SHP77 (cell line): ENCODE measurements around the gene FAM151B.
"Not testable (repeated sequence)": the region's sequence is repeated elsewhere in the genome, so short reads cannot be mapped to it uniquely, and the experiment has no call there.

Experiments
- DNase-seq, 2 experiments: peaks; one replicate each; lab custom pipeline; 2025; lab: John Stamatoyannopoulos, UW

Gene FAM151B

GRCh38 chr5:80487829-80488721 lies at the start of gene FAM151B:
Gene FAM151B, plus strand, starts transcription at chr5:80488100. Its CDS starts 24 bp downstream, at chr5:80488124.
- peak; percentile 94 to 96 for DNase-seq

- DNase-seq = no peak
These were observed 49.2 kb upstream of the FAM151B start for GRCh38 chr5:80438739-80439138.

- no peak for DNase-seq
These were observed 48.7 kb upstream of the FAM151B start for GRCh38 chr5:80439213-80439612.

DNA sequence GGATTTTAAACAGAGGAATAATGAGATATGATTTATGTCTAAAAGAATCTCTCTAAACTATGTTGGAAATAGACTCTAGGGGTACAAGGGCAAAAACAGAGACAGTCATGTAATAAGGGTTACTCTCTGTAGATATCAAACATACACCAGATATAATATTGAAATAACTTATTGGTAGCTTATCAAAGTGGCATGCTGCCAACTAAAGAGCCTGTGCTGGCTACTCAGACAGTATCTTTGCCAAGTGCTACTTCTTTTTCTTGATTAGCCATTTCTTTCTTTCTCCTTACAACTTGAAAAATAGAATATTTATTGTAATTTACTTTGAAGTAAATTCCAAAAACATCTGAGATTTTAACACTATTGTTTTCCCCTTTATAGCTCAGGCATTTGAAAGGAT lies 45.2 kb upstream of the FAM151B start:
- no peak for DNase-seq

DNA sequence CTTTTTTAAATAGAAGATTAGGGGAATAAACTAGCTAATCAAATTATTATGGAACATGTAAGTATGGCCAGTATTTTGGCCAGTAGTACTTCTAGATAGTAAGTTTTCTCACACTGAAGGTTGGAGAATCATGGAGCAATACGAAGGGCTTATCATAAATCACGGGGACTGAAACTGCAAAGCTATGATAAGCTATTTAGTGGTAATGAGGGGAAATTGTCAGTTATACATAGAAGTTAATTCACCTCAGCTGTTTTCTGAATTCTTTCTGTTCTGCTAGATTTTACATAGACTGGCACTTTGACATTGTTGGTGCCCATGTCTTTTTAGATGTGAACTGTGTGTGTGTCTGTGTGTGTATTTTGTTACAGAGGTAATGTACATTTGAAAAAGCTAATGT lies 34.5 kb upstream of the FAM151B start:
- no peak for DNase-seq

- no peak for DNase-seq
These were observed 24.6 kb upstream of the FAM151B start for GRCh38 chr5:80463269-80463668.

DNA sequence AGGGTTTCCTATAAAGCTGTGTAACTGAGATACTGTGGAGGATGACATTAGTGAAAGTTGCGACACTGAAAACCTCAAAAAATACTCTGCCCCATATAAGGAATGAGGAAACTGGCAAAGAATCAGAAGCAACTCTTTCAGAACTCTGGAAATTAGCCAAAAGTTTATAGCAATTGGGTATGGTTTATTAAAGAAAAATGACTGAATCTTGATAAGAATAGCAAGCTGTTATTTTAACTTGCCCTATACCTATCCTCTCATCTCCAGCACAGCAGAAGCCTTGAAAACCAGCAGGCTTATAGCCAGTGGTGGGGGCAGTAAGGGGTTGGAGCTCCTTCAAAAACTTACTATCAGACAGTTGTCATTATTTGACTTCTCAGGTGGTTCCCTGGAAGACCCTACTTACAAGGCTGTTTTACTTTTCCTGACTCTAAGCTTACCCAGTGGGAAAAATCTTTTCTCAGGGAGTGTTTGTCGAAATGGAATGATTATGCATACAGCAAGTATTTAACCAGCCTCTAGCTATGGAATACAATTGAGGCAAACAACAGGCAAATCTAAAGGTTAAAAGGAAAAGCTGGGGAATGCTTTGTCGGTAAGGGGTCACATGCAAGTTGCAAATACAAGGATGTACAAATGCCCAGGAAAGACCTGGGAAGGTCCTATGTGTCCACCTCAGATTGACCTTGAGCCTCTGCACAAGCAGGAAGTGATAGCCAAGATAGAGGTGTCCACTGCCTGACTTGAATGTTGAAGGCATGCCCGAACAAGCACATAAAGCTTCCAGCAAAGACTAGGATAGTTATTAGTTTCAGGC lies 21.0 kb upstream of the FAM151B start:
- DNase-seq = no peak

DNA sequence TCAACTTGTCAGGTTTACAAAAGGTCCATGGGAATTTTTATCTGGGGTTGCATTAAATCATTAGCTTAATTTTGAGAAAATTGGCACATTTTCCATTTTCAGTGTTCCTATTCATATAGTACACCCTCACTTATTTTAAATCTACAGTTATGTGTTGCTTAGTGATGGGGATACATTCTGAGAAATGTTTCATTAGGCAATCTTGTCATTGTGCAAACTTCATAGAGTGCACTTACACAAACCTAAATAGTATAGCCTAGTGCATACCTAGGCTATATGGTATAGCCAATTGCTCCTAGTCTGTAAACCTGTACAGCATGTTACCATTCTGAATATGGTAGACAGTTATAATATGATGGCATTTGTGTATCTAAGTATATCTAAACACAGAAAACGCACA lies 19.8 kb upstream of the FAM151B start:
- DNase-seq = no peak

- DNase-seq = not testable (repeated sequence)
These were observed 17.3 kb upstream of the FAM151B start for GRCh38 chr5:80470631-80471030.

DNA sequence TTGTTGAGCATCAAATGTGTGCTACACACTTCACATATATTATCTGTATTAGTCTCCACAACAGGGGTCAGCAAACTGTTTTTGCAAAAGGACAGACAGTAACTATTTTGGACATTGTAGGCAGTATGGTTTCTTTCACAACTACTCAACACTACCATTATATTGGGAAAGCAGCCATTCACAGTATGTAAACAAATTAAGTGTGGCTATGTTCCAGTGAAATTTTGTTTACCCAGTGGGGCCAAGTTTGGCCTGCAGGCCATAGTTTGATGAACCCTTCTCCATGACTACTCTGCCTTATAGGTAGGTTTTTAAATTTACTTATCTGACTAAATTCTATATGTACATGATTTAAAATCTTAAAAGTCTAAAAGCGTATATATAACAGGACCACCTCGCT lies 13.0 kb upstream of the FAM151B start:
- no peak for DNase-seq

DNA sequence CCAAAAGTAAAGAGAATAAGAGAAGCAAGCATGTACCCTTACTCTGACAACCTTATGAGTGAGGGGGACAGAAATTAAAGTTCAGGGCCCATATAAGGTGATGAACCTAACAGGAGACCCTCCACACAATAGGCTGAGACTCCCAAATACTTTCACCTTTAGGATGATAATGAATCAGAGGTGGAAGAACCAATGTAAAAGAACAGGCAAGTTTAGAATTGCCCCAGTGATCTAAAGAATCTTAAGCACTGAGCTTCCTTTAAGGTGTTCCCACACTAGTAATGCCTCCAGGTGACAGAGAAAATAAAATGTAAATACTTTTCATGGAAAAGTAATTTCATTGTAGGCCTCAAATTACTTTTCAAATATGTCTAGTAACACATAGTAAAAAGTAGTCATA lies 8.2 kb upstream of the FAM151B start:
- DNase-seq = no peak

DNA sequence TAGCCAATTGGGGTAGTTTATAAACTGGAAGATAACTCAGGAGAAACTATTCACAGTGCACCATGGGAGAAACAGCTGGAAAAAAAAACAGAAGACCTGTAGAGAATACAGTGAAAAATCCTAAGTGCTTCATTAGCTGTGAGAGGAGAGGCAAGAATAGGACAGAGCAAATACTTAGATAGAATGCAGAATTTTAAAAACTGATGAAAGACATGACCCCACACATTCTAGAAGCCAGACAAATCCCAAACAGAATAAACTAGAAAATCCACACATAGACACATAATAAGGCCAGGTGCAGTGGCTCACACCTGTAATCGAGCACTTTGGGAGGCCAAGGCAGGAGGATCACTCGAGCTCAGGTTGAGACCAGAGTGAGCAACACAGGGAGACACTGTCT lies 7.5 kb upstream of the FAM151B start:
- no peak for DNase-seq

DNA sequence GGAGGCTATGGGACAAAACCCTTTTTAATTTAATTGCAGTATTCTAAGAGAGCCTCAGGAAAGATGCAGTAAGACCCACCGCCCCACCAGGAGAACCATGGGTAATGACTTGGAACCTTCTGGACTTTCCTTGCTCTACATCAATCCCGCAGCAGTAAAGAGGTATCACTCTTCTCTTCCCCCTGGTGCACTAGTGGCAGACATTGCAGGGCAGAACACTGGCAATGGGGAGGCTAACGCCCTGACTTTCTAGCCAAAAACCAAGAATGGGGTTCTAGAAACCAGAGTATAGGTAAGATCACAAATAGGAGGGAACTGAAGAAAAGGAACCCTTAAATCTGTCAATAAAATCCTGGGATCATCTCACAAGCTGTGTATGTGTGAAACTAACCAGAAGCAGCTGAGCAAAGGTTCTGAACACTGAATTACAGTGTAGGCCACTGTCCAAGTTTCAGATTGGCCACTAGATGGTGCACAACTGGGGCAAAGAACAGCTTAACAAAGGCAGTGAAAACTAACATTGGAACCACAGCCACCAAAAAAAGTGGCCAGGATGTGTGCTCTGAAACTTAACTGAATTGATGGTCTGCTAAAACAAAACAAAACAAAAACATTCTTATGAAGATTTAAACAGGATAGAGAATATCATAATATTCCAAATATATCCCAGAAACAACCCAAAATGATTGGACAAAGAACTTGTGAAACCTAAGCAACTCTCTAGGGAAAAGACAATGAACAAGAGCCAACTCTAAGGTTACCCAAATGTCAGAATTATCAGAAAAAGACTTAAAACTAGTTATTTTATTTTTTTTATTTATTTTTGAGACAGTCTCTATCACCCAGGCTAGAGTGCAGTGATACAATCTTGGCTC lies 6.6 kb upstream of the FAM151B start:
- peak; percentile 21 to 44 for DNase-seq

- DNase-seq = no peak
These were observed 5.3 kb upstream of the FAM151B start for GRCh38 chr5:80482578-80482977.

DNA sequence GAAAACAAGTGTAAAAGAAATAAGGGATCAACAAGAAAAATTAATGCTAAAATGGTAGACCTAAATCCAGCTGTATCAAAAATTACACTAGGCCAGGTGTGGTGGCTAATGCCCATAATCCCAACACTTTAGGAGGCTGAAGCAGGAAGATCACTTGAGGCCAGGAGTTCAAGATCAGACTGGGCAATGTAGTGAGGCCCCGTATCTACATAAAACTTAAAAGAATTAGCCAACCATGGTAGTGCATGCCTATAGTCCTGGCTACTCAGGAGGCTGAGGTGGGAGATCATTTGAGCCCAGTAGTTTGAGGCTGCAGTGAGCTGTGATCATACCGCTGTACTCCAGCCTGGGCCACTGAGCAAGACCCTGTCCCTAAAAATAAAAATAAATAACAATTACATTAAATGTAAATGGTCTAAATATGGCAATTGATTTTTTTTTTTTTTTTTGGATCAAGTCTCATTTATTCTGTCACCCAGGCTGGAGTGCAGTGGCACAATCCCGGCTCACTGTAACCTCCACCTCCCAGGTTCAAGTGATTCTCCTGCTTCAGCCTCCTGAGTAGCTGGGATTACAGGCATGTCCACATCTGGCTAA lies 4.2 kb upstream of the FAM151B start:
- no peak for DNase-seq

DNA sequence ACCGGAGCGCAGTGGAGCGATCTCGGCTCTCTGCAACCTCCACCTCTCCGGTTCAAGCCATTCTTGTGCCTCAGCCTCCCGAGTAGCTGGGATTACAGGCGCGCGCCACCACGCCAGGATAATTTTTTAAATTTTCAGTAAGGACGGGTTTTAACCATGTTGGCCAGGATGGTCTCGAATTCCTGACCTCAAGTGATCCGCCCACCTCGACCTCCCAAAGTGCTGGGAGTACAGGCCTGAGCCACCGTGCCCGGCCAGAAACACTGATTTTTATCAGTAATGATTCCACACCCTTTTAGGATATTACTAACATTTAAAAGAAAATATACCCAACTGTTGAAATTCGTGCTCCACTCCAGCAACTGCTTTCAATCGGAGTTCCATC lies 464 bp upstream of the FAM151B start:
- DNase-seq = no peak

DNA sequence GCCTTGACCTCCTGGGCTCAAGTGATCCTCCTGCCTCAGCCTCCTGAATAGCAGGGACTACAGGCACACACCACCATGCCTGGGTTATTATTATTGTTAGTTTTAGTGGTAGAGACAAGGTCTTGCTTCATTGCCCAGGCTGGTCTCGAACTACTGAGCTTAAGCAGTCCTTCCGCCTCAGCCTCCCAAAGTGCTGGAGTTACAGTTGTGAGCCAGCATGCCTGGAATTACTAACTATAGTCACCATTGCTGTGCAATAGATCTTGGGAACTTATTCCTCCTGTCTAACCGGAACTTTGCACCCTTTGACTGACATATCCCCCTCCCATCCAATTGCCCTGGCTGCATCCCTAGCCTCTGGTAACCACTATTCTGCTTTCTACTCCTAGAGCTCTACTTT lies 3.4 kb downstream of the FAM151B start:
- DNase-seq = no peak

- DNase-seq = no peak
These were observed 4.8 kb downstream of the FAM151B start for GRCh38 chr5:80492741-80493140.

- not testable (repeated sequence) for DNase-seq
These were observed 5.5 kb downstream of the FAM151B start for GRCh38 chr5:80493443-80493842.

DNA sequence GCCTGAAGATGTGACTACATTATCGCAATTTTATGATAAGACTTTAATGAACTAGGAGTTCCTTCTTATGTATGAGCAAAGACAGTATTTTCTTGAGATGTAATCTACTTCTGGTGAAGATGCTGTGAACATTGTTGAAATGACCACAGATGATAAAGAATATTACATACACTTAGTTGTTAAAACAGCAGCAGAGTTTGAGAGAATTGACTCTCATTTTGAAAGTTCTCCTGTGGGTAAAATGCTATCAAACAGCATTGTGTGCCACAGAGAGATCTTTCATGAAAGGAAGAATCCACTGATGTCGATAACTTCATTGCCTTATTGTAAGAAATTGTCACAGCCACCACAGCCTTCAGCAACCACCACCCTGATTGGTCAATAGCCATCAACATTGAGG lies 8.0 kb downstream of the FAM151B start:
- no peak for DNase-seq

GRCh38 chr5:80502800-80503199 lies 14.9 kb downstream of the FAM151B start:
- DNase-seq = no peak

DNA sequence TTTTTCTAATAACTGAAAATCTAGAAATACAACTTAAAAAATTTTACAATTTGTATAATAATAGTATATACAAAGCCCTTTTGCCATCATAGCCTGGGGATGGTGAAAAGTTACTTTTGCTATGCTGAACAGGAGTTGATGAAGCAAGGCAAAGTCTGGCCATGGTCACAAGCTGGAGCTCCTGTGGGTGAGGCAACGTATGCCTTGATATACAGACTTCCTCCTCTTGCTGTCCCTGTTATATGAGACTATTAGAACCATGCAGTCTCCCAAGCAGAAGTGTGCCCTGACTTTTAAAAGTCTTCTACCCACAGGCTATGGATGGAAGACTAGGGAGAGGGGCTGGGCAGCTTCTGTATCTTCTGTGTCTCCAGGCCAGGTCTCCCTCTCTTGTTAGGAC lies 15.7 kb downstream of the FAM151B start:
- DNase-seq = no peak
